ENCODE results near the gene SLC15A4. TPM values are rescaled to one million over a fixed set of nuclear protein-coding genes. Genes with fewer than 3 reads are reported as not detected.
A peak's percentile ranks its signal among the peaks of the same experiment; 100 is the strongest.

The SLC15A4 gene
- total and polyA plus RNA-seq, 7 experiments from 2014 or later: 1.9 to 44.5 (median 11.0) TPM

GRCh38 chr12:128820723-128821432 lies 2.9 kb downstream of the SLC15A4 start:
- intact Hi-C loops (cut with micrococcal nuclease): loop anchor here (2.0 to 5.0 kb wide), 3 partner anchors 38 to 1654 kb away; no protein-coding TSS in a partner anchor
- DNase-seq: no peak

DNA sequence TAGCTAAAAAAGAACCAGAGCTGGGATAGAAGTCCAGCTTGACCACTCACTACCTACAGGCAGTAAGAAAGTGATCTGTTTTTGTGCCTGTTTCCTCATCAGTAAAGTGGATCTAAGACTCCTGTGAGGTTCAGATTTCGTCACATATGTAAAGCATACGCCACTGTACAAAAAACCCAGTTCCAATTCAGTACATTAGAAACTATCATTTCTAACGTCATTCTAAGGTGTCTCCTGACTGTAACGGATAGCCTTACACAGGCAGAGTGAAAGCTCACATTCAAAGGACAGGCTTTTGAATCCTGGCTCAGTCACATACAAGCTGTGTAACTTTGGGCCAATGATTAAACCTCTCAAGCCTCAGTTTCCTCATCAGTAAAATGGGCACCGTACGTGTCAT lies 3.5 kb downstream of the SLC15A4 start:
- ATAC-seq (no peak), DNase-seq (no peak)
- no peaks in the 10 kb centered on the region for H3K9me3 ChIP-seq (ENCODE audit: control insufficient read depth in 2 of 3, low read length in 3 of 3)
- Mint-ChIP-seq H3K4me3 (no peak overlapping the region), H3K36me3 (peaks cover 0 to 11% (median 4%) of the 10 kb centered on the region in 5 donors), H3K9me3 (no peaks in the 10 kb centered on the region), H3K27ac (no peak overlapping the region), H3K4me1 (peaks cover 45 to 68% (median 53%) of the 10 kb centered on the region in 7 donors), H3K27me3 (no peaks in the 10 kb centered on the region)
- peaks cover 21 to 56% of the 10 kb centered on the region in 2 donors for H3K4me1 ChIP-seq (ENCODE audit: control insufficient read depth in 2 of 2, insufficient read depth in 2 of 2, low read length in 2 of 2)
- H3K27ac ChIP-seq (ENCODE audit: low read depth, low read length): no peak overlapping the region
- POLR2A ChIA-PET: no interaction called here
- H3K36me3 ChIP-seq (ENCODE audit: control insufficient read depth in 2 of 3, insufficient read depth in 3 of 3, low read length in 3 of 3): no peaks in the 10 kb centered on the region
- no peaks in the 10 kb centered on the region for H3K27me3 ChIP-seq (ENCODE audit: control insufficient read depth in 2 of 2, insufficient read depth in 2 of 2, low read length in 2 of 2)
- intact Hi-C loops (cut with micrococcal nuclease): loop anchor here (2.0 to 5.0 kb wide), 3 partner anchors 37 to 1653 kb away; no protein-coding TSS in a partner anchor
- CTCF ChIA-PET: no interaction called here
- no peak overlapping the region for H3K4me3 ChIP-seq (ENCODE audit: low read length)

More at GRCh38 chr12:128820723-128821432, 2.9 kb downstream of the SLC15A4 start:
- Mint-ChIP-seq H3K9me3 (no peaks in the 10 kb centered on the region), H3K36me3 (peaks cover 0 to 11% (median 4%) of the 10 kb centered on the region in 5 donors), H3K4me1 (peaks cover 41 to 63% (median 53%) of the 10 kb centered on the region in 7 donors), H3K27me3 (no peaks in the 10 kb centered on the region), H3K27ac (peak overlapping the region in 5 of 9 donors; percentile 14 to 85 (median 52)), H3K4me3 (peak overlapping the region; percentile 21 to 77 (median 65))
- ChIA-PET POLR2A (no interaction called here), CTCF (no interaction called here)
- no peaks in the 10 kb centered on the region for H3K9me3 ChIP-seq (ENCODE audit: control insufficient read depth in 2 of 3, low read length in 3 of 3)
- H3K4me1 ChIP-seq (ENCODE audit: control insufficient read depth in 2 of 2, insufficient read depth in 2 of 2, low read length in 2 of 2): peaks cover 21 to 51% of the 10 kb centered on the region in 2 donors
- peak; percentile 56 for ATAC-seq
- no peaks in the 10 kb centered on the region for H3K27me3 ChIP-seq (ENCODE audit: control insufficient read depth in 2 of 2, insufficient read depth in 2 of 2, low read length in 2 of 2)
- no peak overlapping the region for H3K4me3 ChIP-seq (ENCODE audit: low read length)
- no peak overlapping the region for H3K27ac ChIP-seq (ENCODE audit: low read depth, low read length)
- H3K36me3 ChIP-seq (ENCODE audit: control insufficient read depth in 2 of 3, insufficient read depth in 3 of 3, low read length in 3 of 3): no peaks in the 10 kb centered on the region

- POLR2A ChIA-PET: no interaction called here
- DNase-seq: peak in 1 of 9 donors; percentile 8
- H3K4me1 ChIP-seq (ENCODE audit: control insufficient read depth in 2 of 2, insufficient read depth in 2 of 2, low read length in 2 of 2): peaks cover 19 to 55% of the 10 kb centered on the region in 2 donors
- Mint-ChIP-seq H3K4me1 (peaks cover 47 to 68% (median 56%) of the 10 kb centered on the region in 7 donors), H3K4me3 (peak overlapping the region in 1 of 10 donors; percentile 38), H3K27me3 (no peaks in the 10 kb centered on the region), H3K9me3 (no peaks in the 10 kb centered on the region), H3K27ac (peak overlapping the region in 2 of 9 donors; percentile 50 to 51), H3K36me3 (peaks cover 4 to 17% (median 10%) of the 10 kb centered on the region in 5 donors)
- ATAC-seq: no peak
- no peaks in the 10 kb centered on the region for H3K27me3 ChIP-seq (ENCODE audit: control insufficient read depth in 2 of 2, insufficient read depth in 2 of 2, low read length in 2 of 2)
- H3K36me3 ChIP-seq (ENCODE audit: control insufficient read depth in 2 of 3, insufficient read depth in 3 of 3, low read length in 3 of 3): peaks cover 0 to 5% (median 2%) of the 10 kb centered on the region in 3 experiments
- no peak overlapping the region for H3K4me3 ChIP-seq (ENCODE audit: low read length)
- no peak overlapping the region for H3K27ac ChIP-seq (ENCODE audit: low read depth, low read length)
- CTCF ChIA-PET: no interaction called here
- intact Hi-C loops (cut with micrococcal nuclease): loop anchor here (2.0 to 10.0 kb wide), 4 partner anchors 37 to 1652 kb away; no protein-coding TSS in a partner anchor
- no peaks in the 10 kb centered on the region for H3K9me3 ChIP-seq (ENCODE audit: control insufficient read depth in 2 of 3, low read length in 3 of 3)
Measured at GRCh38 chr12:128819293-128820144, 4.2 kb downstream of the SLC15A4 start.

DNA sequence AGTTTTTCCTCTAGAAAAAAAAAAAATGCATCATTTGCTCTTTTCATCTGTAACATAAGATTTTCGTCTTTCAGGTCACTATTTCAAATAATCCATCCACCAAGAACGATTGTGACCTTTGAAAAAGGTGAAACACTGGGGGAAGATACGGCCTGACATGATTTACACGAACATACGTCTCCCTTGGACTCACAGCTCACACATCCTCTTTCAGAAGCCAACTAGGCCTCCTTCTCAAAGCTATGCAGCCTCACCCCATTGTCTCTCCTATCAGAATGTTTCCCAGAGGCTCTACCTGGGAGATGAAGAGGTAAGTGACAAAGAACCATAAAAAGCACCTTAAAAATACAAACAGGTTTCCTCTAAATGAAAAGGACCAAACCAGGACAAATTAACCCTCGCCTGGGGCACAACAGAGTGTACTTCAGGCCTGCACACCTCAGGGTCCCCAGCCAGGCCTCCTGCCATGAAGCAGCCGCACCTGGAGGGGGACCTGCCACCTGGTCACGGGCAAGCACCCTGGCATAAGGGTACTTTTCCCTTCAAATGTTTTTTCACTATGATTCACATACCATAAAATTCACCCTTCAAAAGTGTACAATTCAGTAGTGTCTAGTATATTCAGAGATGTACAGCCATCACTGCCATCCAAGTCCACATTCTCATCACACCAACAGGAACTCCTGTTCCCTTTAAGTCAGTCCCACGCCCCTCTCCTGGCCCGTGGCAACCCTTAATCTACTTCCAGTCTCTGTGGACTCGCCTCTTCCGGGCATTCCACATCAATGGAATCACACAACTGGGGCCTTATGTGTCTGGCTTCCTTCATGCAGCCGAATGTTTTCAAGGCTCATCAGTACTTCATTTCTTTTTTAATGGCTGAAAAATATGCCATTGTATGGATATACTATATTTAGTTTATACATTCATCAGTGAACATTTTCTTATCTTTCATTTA lies 5.4 kb downstream of the SLC15A4 start:
- Histone ChIP-seq H3K9me3 (ENCODE audit: control insufficient read depth in 2 of 3, low read length in 3 of 3) (no peaks in the 10 kb centered on the region), H3K4me1 (ENCODE audit: control insufficient read depth in 2 of 2, insufficient read depth in 2 of 2, low read length in 2 of 2) (peaks cover 14 to 51% of the 10 kb centered on the region in 2 donors), H3K4me3 (ENCODE audit: low read length) (no peak overlapping the region), H3K36me3 (ENCODE audit: control insufficient read depth in 2 of 3, insufficient read depth in 3 of 3, low read length in 3 of 3) (peaks cover 0 to 13% (median 9%) of the 10 kb centered on the region in 3 experiments), H3K27me3 (ENCODE audit: control insufficient read depth in 2 of 2, insufficient read depth in 2 of 2, low read length in 2 of 2) (no peaks in the 10 kb centered on the region), H3K27ac (ENCODE audit: low read depth, low read length) (no peak overlapping the region)
- ATAC-seq (no peak), DNase-seq (no peak)
- Mint-ChIP-seq H3K27ac (peak overlapping the region in 2 of 9 donors; percentile 14 to 44), H3K27me3 (no peaks in the 10 kb centered on the region), H3K4me3 (peak overlapping the region in 7 of 10 donors; percentile 5 to 37 (median 25)), H3K36me3 (peaks cover 8 to 21% (median 20%) of the 10 kb centered on the region in 5 donors), H3K9me3 (no peaks in the 10 kb centered on the region), H3K4me1 (peaks cover 51 to 80% (median 60%) of the 10 kb centered on the region in 7 donors)
- intact Hi-C loops (cut with micrococcal nuclease): loop anchor here in 1 of 2 donors (10.0 kb wide), 1 partner anchor 1254 kb away; no protein-coding TSS in a partner anchor
- ChIA-PET POLR2A (no interaction called here), CTCF (no interaction called here)

DNA sequence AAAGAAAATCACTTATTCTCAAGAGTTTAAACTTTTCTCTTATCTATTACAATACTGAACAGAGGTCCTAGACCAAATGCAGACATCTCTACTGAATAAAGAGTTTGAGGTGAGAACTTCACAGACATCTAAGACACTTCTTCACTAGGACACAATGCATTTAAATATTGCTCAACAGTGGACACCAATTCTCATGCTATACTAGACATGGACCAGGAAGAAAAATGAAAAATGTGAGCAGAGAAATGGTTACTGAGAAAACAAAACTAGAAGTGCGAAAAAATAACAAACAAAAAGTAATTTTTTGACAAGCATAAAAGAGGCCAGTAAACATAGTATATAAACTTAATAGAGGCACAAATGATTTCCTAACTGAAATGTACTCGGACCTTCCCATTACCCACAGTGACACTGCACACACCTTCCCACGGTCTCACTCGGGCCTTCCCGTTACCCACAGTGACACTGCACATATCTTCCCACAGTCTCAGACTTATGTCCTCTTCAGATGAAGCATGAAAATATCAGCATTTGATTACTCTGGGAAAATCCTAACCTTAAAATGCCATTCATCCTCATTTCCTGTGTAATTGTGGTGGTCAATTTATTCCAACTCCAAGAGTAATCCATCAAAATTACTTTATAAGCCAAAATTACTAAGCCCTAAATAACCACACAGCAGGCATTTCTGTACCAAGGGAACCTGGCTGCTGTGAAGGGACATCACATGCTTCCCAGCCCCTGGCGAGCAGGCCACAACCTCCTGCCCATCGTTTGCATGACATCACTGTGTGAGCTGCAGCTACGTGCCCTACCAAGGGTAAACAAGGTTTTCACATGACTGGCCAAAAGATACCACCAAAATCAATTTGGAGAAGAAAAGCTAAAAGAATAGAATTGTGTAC lies 6.4 kb downstream of the SLC15A4 start:
- Mint-ChIP-seq H3K27ac (peak overlapping the region in 3 of 9 donors; percentile 17 to 70 (median 24)), H3K4me1 (peaks cover 51 to 85% (median 65%) of the 10 kb centered on the region in 7 donors), H3K36me3 (peaks cover 8 to 30% (median 25%) of the 10 kb centered on the region in 5 donors), H3K27me3 (no peaks in the 10 kb centered on the region), H3K9me3 (no peaks in the 10 kb centered on the region), H3K4me3 (peak overlapping the region in 5 of 10 donors; percentile 0 to 62 (median 37))
- CTCF ChIA-PET: no interaction called here
- no peaks in the 10 kb centered on the region for H3K9me3 ChIP-seq (ENCODE audit: control insufficient read depth in 2 of 3, low read length in 3 of 3)
- no peaks in the 10 kb centered on the region for H3K27me3 ChIP-seq (ENCODE audit: control insufficient read depth in 2 of 2, insufficient read depth in 2 of 2, low read length in 2 of 2)
- peak; percentile 56 for ATAC-seq
- no peak overlapping the region for H3K4me3 ChIP-seq (ENCODE audit: low read length)
- H3K4me1 ChIP-seq (ENCODE audit: control insufficient read depth in 2 of 2, insufficient read depth in 2 of 2, low read length in 2 of 2): peaks cover 6 to 52% of the 10 kb centered on the region in 2 donors
- H3K27ac ChIP-seq (ENCODE audit: low read depth, low read length): no peak overlapping the region
- peaks cover 0 to 16% (median 9%) of the 10 kb centered on the region in 3 experiments for H3K36me3 ChIP-seq (ENCODE audit: control insufficient read depth in 2 of 3, insufficient read depth in 3 of 3, low read length in 3 of 3)
- no peak for DNase-seq
- POLR2A ChIA-PET: no interaction called here
- intact Hi-C loops (cut with micrococcal nuclease): loop anchor here in 1 of 2 donors (10.0 kb wide), 1 partner anchor 1253 kb away; no protein-coding TSS in a partner anchor

Data from naive thymus-derived CD4-positive, alpha-beta T cell (primary cell).